VCaP (cell line): ENCODE measurements around the gene UBASH3B.

ENCODE experiments used
- H3K27ac ChIP-seq: fragments of 450-650 bp; 2 replicates; pipeline ENCODE4 v1.5.1; 2017
- CTCF ChIP-seq: fragments of 450-650 bp; conservative IDR thresholded peaks from 2 replicates; pipeline ENCODE4 v1.5.1; 2017; ENCODE audit warnings: mild to moderate bottlenecking, moderate library complexity

Gene UBASH3B

GRCh38 chr11:122737951-122738693 lies 82.6 kb downstream of the UBASH3B start:
- TF ChIP-seq CTCF: no peak
- no peak overlapping the region for H3K27ac ChIP-seq

- TF ChIP-seq CTCF: no peak
- no peak overlapping the region for H3K27ac ChIP-seq
Observed at GRCh38 chr11:122741613-122742300, 86.2 kb downstream of the UBASH3B start.

- no peak overlapping the region for H3K27ac ChIP-seq
- TF ChIP-seq CTCF: no peak
Observed at GRCh38 chr11:122742301-122743018, 86.9 kb downstream of the UBASH3B start.

- no peak for TF ChIP-seq CTCF
- no peak overlapping the region for H3K27ac ChIP-seq
Observed at GRCh38 chr11:122743097-122743741, 87.7 kb downstream of the UBASH3B start.

GRCh38 chr11:122743949-122744348 lies 88.4 kb downstream of the UBASH3B start:
- no peak overlapping the region for H3K27ac ChIP-seq

GRCh38 chr11:122744357-122744756 lies 88.8 kb downstream of the UBASH3B start:
- TF ChIP-seq CTCF: no peak
- no peak overlapping the region for H3K27ac ChIP-seq

More at GRCh38 chr11:122743949-122744348, 88.4 kb downstream of the UBASH3B start:
- TF ChIP-seq CTCF: no peak

GRCh38 chr11:122745111-122745510 lies 89.6 kb downstream of the UBASH3B start:
- no peak overlapping the region for H3K27ac ChIP-seq

More at GRCh38 chr11:122745111-122745510, 89.6 kb downstream of the UBASH3B start:
- no peak for TF ChIP-seq CTCF
